NCI-H2196 (cell line): ENCODE results near the gene FGFR3.

ENCODE experiments used
- DNase-seq: peaks from one replicate; lab custom pipeline; 2025; ENCODE audit not compliant: unreplicated experiment; lab: John Stamatoyannopoulos, UW

The FGFR3 gene

DNA sequence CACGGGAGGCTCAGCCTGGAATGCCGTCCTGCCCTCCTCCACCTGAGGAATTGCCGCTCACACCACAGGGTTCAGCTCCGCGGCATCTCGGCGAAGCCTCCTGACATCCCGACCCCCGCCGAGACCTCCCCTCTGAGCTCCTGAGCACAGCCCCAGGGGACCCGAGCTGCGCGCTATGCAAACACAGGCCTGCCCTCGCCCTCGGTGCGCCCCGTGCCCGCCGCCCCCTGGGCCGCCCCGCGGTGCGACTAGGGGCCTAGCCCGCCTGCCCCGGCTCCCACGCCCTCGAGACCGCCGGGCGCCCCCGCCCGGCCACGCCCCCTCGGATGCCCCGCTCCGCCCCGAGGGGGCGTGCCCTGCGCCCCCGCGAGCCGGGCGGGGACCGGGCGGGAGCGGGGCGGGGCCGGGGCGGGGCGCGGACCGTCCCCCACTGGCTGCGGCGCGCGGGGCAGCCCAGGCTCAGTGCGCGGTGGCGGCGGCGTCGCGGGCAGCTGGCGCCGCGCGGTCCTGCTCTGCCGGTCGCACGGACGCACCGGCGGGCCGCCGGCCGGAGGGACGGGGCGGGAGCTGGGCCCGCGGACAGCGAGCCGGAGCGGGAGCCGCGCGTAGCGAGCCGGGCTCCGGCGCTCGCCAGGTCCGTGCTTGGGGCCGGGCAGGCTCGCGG lies at the start of gene FGFR3:
FGFR3 (plus strand) TSS at position 462 of the 664 bp plus-strand sequence. CDS start 642 bp downstream, outside the sequence.
- peak; percentile 65 for DNase-seq

DNA sequence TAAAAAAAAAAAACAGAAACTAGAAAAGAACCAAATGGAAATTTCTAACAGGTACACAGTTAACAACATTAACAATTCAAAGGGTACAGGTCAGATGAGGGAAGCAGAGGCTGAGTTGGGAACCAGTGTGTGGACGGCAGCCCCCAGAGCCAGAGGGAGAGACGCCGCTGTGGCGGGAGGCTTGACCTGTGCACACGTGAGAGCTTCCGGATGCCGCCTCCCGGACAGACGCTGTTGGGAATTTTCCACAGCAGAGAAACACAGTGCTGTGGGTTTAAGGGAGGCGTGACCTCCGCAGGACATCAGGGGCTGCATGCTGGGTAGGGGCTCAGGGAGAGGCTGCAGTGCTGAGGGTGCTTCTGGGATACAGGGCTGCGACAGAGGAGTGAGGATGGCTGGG lies 49.5 kb upstream of the FGFR3 start:
- DNase-seq, result no peak

DNA sequence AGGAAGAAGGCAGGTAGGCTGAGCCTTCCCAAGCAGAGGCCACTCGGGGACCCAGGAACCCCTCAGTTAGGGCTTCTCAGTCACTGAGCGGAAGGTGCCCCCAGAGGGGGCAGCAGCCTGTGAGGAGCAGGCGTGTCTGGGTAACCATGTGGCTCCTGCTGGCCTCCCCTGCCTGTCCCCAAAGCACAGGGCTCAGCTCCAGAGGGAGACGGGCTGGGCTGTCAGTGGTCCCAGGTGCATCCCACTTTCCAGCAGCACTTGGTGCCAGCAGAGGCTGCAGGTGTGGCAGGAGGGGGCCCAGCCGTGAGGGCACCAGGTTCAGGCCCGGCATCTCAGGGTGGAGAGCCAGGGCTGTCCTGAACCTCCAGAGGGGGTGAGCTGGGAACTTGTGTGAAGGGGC lies 49.1 kb upstream of the FGFR3 start:
- DNase-seq, result no peak

DNA sequence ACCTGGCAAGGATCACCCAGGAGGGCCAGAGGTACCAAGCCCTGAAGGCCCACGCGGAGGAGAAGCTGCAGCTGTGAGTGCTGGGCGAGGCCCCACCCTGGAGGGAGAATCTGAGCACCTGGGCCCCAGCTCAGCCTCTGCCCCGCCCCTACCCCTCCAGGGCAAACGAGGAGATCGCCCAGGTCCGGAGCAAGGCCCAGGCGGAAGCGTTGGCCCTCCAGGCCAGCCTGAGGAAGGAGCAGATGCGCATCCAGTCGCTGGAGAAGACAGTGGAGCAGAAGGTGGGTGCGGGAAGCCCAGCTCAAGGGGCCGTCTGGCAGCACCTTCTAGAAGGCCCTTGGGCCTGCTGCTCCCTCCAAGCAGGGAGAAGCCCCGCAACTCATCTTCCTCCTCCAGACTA lies 48.5 kb upstream of the FGFR3 start:
- no peak for DNase-seq

DNA sequence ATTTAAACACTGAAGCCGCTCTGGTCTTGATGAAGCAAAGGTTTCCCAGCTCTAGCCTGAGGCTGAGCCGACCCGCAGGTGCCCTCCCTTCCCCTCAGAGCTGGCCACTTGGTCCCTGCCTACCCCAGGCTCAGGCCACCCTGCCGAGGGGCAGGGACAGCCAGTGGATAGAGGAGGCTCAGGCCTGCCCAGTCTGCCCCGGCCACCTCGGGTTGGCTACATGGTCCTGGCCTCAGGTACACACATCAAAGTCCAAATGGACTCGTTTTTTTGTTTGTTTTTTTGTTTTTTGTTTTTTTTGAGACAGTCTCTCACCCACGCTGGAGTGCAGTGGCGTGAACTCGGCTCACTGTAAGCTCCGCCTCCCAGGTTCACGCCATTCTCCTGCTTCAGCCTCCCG lies 47.9 kb upstream of the FGFR3 start:
- DNase-seq, result no peak

DNA sequence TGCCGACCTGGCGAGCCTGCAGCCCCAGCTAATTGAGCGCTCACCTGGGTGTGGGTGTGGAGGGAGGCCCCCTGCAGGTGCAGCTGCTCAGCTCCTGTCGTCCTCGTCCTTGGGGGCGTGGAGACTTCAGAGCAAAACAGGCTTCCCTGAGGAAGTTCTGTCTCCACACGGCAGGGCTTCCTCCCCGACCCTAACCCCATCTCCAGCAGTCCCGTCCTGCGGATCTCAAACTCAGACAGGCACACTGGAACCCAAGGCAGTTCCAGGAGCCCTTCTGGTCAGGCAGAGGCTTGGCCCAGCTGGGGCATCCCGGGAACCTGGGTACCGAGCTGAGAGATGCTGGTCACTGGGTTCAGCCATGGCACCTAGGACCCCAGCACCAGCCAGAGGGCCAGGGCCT lies 47.4 kb upstream of the FGFR3 start:
- DNase-seq, result no peak

DNA sequence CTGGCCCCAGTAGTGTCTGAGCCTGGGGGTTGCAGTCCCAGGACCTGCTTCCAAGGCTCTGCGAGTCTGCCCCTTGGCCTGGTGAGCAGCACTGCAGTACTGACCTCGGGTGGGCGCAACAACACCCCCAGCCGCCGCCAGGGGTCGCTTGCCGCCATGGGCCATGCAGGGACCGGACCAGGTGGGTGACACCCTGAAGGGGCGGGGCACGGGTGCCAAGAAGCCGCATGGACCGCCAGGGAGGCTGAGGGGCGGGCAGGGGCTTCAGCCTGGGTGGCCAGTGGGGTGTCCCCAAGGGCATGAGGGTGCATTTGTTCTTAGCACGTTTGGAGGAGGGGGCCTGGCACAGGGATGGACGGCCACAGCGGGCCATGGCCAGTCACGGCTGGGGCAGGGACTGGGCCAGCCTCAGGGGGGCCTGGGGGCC lies 46.8 kb upstream of the FGFR3 start:
- DNase-seq, result no peak

DNA sequence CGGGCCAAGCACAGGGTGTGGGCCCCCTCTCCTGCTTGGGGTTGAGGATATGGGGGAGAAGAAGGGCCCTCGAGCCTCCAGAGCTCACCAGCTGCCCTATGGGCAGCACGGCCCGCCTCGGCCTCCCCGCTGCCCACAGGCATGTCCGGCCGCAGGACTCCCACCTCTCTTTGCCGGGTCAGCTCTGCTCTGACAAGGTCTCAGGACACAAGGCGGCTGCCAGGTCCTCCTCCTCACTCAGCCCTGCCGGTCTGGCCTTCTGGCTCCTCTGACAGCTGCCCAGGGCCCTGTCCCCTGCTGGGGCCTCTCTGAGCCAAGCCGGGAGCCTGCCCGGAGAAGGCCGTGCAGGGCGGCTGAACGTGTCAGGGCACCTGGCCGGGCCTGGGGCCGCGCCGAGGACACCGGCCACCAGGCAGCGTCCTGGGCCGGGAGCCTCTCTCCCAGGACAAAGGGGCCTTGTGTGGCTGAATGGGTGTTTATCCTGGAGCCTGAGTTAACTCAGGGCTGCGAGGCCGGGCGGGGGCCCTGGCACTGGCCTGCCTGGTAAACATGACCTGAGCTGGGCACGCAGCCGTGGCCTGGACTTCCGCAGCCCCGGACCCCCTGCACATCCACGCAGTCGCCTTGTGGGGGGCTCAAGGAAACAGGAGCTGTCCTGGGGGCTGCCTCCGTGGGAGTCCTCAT lies 46.0 kb upstream of the FGFR3 start:
- no peak for DNase-seq

DNA sequence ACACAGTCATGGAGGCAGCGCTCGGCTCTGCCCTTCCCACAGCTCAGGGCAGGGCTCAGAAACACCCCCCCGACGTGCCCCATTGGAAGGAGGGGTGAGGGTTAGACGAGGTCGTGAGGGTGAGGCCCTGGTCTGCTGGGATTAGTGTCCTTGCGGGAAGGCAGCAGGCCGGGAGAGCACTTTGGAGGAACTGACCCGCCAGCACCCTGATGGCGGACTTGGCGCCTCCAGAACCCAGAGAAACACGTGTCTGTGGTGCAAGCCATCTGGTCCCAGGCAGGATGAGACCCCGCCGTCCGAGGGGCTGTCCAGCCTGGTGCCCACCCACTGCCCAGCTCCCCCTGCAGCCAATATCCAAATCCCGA lies 45.5 kb upstream of the FGFR3 start:
- DNase-seq, result no peak

DNA sequence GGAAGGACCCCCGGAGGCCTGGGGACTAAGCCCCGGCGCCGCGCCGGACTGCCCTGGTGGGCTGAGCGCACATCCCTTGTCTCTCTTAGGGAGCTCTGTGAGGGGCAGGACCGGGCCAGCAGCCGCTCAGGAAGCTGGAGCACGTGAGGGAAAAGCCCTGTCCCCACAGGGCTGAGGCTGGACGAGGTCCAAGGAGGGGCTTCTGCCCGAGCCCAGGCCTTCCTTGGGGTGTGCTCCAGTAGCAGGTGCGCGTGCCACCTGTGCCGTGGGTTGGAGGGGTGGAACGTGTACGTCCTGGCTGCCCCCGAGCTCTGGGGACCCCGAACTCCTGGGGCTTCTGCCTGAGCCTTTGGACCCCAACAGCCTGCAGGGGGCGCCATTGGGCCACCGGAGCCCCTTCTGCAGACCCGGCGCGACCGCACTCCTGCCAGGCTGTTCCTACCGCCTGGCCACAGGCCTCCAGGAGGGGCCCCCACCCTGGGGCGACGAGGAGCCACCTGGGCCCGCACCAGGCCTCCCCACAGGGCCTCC lies 44.6 kb upstream of the FGFR3 start:
- peak; percentile 85 for DNase-seq

DNA sequence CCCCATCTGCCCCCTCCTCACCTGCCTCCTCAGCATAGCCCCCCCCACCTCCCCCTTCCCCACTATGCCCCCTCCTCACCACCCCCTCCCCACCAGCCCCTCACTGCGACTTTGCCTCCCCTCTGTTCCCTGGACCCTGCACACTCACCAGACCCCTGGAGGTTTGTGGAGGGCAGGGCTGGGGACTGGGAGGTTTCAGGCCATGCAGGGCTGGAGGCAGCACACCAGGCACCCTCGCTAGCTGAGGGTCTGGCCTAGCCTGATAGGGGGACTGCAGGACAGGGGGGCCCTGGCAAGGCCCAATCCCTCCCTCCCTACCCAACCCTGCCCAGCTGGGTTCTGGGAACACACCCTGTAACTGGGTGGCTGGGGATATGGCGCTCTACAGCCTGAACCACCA lies 43.7 kb upstream of the FGFR3 start:
- DNase-seq, result no peak

DNA sequence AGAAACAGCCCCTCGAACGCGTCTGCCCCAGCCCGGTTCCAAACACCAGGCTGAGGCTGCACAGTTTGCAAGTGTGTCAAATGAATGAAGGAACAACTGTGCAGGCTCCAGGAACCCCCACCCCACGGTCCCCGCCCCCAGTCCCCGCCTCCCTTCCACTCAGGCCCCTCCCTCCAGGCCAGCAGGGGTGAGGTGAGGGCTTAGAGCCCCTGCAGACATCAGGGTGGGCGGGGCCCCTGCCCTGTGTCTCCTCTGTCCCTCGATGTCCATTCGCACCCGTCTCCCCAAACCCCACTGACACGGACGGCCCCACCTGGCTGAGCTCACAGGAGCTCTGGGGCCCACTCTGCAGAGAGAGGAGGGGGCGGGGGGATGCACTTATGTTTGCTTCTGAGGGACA lies 43.3 kb upstream of the FGFR3 start:
- no peak for DNase-seq

DNA sequence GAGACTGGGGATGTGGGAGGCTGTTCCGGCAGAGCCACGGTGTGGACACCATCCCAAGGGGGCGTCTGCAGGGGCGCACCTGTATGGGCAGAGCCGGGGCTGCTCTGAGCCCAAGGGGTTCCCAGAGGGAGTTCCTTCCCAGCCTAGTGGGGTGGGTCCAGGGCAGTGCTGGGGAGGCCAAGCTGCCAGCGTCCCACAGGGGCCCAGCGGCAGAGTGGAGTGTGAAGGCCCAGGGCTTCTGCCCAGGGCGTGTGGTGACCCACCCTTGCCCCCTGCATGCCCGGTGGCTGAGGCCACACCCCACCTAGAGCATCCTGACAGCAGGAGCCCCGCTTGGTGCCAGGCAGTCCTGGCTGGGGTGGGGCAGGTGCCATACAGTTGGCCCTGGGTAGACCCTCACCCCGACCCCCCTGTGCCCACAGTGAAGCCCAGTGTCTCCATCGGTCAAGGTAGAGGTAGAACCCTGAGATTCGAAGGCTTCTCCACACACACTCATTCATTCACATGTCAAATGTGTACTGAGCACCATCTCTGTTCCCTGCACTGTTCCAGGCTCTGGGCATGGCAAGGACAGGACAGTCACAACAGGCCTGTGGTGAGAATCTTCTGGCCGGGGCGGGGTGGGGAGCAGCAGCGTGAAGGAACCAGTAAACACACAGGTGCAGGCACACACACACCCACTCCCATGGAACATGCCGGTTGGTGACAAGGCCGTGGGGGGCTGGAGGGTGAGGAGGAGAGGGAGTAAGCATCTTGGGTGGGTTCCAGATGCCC lies 42.5 kb upstream of the FGFR3 start:
- no peak for DNase-seq

DNA sequence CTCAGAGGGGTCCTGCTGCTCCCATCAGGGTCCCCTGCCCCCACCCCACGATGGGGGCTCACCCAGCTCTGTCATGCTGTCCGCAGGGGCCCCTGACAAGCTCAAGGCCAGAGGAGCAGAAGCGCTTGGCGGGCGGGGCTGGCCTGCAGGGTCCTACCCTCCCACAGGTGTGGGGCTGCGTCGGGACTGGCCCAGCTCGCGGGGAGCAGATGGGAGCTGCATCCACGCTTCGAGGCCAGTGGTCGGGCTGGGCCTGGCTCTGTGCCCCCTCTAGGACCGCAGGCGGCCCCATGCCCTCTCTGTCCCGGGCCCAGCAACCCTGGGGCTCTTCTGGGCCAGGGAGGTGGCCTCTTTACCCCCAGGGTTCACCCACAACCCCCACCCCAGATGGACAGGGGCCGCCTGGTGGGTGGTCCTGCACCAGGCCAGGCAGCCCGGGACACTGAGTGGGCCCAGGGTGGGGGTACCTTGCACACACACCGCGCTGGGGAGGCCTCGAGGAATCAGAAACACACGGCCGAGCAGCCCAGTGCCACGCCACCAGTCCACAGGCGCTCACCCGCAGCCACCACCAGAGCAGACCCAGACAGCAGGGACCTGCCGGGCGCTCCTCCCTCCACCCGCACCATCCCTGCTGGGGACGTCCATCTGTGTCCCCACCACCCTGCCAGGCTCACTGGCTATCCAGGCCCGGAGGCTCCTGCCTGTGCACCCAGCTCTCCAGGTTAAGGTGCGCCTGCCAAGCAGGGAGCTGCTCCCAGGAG lies 41.8 kb upstream of the FGFR3 start:
- DNase-seq, result no peak

DNA sequence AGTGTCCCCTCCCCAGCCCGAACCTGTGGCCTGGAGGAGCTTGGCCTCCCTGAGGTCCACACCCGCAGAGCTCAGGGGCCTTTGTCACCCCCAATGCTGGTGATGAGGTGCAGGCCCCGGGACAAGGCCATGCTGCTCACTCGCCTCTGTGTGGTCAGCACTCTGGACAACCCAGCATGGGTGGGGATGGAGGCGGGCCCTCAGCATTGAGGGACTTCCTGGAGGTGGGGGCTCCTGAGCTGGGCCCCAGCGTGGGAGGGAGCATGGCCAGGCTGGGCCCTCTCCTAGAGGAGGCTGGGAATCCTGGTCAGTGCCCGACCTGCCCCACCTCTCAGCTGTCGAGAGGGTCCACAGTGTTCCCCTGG lies 41.2 kb upstream of the FGFR3 start:
- no peak for DNase-seq

DNA sequence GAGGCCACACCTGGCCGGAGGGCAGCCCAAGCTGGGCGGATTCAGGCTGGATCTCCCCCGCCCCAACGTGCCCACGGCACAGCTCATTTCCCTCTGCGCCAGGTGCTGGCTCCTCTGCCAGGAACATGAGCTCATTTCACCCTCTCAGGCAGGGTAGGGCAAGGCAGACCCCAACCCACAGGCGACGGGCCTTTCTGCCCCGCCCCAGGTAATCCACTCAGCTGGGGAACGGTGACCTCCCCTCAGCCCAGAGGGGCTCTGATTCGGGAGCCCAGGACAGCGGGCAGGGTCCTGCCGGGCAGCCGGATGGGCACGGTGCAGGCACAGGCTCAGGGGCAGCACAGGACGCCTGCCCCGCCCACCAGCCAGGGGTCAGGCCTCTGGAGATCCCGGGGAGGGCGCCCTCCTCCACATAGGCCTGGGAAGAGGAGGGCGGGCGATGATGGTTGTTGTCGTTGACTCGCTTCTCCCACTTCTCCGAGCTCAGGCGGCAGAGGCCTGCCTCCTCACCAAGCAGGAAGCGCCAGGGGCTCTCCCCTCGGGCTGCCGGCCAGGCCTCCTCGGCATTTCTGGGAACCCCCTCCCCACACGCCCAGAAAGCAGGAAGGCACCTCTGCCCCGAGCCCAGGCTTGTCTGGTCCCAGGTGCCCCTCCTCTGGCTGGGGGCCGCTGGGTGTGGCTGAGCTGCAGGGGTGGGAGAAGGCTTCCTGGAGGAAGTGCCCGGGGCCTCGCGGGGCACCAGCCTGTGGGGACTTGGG lies 40.6 kb upstream of the FGFR3 start:
- no peak for DNase-seq

DNA sequence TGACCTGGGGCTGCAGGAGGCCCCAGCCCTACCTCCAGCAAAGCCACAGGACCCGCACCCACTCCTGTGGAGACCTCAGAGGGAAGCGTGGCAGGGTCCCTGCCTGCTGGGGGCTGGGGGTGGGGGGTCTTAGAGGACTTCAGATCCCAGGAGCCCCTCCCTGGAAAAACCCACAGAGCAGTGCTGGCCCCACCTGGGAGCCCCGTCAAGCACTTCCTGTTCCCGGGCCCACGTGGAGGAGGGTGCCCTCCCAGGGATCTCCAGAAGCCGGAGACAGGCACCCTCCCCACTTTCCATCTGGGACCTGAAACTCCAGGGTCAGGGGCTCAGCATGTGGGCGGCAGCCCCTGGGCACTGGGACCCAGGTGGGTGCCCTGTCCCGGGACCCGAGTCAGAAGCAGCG lies 39.8 kb upstream of the FGFR3 start:
- no peak for DNase-seq

DNA sequence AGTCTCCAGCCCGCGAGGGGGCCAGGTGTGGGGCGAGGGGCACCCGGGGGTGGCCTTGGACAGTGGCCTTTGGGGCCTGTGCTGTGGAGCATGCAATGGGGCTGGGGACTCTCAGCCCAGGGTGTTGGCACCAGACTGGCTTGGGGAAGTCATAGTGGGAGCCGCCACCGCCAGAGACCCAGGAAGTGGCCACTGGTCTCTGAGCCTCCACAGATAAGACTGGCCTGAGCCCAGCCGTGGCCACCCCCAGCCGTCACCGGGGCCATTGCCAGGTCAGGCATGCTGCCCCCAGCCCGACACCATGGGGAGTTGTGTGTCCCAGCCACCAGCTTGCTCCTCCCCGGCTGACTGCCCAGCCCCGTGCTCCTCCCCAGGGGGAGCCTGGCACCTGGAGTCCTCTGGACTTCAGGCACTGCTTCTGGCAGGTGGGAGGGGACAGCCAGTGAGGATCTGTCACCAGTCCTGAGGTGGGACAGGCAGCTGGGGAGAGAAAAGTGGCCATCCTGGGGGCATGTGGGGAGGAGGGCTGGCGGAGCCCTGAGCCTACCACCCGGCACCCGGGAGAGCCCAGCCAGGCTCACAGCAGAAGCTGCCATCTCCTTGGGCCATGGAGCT lies 39.3 kb upstream of the FGFR3 start:
- DNase-seq, result no peak

DNA sequence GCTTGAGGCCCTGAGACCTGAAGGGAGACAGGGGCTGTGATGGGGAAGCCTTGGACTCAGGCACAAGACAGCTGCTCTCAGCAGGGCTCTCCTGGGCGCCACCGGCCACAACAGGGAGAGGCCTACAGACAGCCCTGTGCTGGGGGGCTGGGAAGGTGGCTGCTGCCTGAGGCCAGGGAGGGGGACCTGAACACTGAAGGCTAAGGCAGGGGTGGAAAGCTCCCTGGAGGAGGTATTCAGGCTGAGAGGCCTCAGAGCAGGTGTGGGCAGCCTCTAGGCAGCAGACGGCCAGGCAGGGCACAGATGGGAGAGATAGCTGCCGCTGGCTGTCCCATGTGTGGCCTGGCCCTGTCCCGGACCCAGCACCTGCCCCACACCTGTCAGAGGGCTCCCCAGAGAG lies 38.8 kb upstream of the FGFR3 start:
- no peak for DNase-seq

DNA sequence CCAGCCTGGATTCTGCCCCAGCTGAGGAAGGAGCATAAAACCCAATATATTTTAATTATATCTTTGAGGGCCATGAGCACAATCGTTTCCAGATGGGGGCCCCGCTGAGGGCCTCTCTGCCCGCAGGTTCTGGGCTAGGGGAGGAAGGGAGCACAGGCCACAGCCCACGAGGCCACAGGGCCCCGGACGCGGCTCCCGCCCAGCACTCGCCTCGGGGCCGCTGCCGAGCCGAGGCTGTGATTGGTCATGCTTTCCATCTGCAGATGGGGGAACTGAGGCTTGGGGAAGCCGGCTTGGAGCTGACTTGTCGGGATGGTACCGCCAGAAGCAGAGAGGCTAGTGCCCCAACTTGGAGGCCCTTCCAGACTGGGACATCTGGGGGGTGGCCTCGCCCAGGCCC lies 37.8 kb upstream of the FGFR3 start:
- no peak for DNase-seq
